Tibial nerve (tissue), 4 donors: ENCODE measurements around the gene SUB1. TPM values are rescaled to one million over a fixed set of nuclear protein-coding genes. Genes with fewer than 3 reads are reported as not detected.

Experiments
- DNase-seq, 2 donors: peaks; one replicate each; pipeline ENCODE4 v3.0.0-alpha.2; 2019; ENCODE audit warnings: low spot score in 2 of 2
- H3K27ac ChIP-seq, 4 donors: fragments of 200-600 bp; sonication (generic) in 3 of 4; one replicate each; pipeline ENCODE4 v1.5.1; 2017 to 2019; ENCODE audit warnings: mild to moderate bottlenecking in 1 of 4
- H3K27me3 ChIP-seq, 2 donors: fragments of 200-600 bp; sonication (generic) in 1 of 2; one replicate each; pipeline versions ENCODE4 v1.5.1 to v1.6.0; 2017 to 2019
- H3K36me3 ChIP-seq, 3 donors: fragments of 200-600 bp; sonication (generic); one replicate each; pipeline ENCODE4 v1.5.1; 2018 to 2019
- H3K4me1 ChIP-seq, 4 donors: fragments of 200-600 bp; sonication (generic) in 3 of 4; one replicate each; pipeline ENCODE4 v1.5.1; 2017 to 2019
- H3K4me3 ChIP-seq, 4 donors: fragments of 200-600 bp; sonication (generic) in 3 of 4; one replicate each; pipeline ENCODE4 v1.5.1; 2017 to 2019; ENCODE audit warnings: mild to moderate bottlenecking in 1 of 4, moderate library complexity in 1 of 4
- H3K9me3 ChIP-seq, 4 donors: fragments of 200-600 bp; sonication (generic) in 3 of 4; one replicate each; pipeline ENCODE4 v1.5.1; 2017 to 2019
- CTCF ChIP-seq, 5 experiments: fragments of 200-600 bp in 3 of 5; fragments of 450-650 bp in 2 of 5; sonication (generic) in 3 of 5; IDR thresholded peaks; one replicate each; pipeline ENCODE4 v1.5.1; 2016 to 2019; ENCODE audit warnings: antibody characterized with exemption in 5 of 5, mild to moderate bottlenecking in 3 of 5, moderate library complexity in 2 of 5
- EP300 ChIP-seq, 2 donors: sonication (generic); formaldehyde crosslinking; IDR thresholded peaks; one replicate each; pipeline ENCODE4 v1.6.1; 2017; ENCODE audit warnings: antibody characterized with exemption in 2 of 2, mild to moderate bottlenecking in 1 of 2
- POLR2A ChIP-seq, 2 donors: fragments of 450-650 bp; IDR thresholded peaks; one replicate each; pipeline ENCODE4 v1.6.1; 2017; ENCODE audit warnings: antibody characterized with exemption in 2 of 2, mild to moderate bottlenecking in 2 of 2, moderate library complexity in 2 of 2
- WGBS, 2 donors: methylation state at CpG; one replicate each; pipeline ENCODE4 v1.1.5; 2018; 5-methylcytosine and 5-hydroxymethylcytosine counted together
- total RNA-seq, 4 donors: library from RNA; depleted of rRNA; stranded (reverse); fragments of >200 nt; gene quantifications; one replicate each; pipeline ENCODE4 v1.1.0, GENCODE V29; 2016

SUB1 gene
- total RNA-seq, 4 donors from 2014 or later = 78.0 to 110 (median 88.6) TPM

- TF ChIP-seq CTCF (IDR thresholded peaks at IDR 0.05) = no peak
- no peak for TF ChIP-seq EP300 (IDR thresholded peaks at IDR 0.05)
- TF ChIP-seq POLR2A (IDR thresholded peaks at IDR 0.05) = no peak
- H3K4me1 ChIP-seq = no peaks in the 10 kb centered on the region
- DNase-seq = no peak
- WGBS, 2 donors = 91 to 93% methylated on average over 2 of the region's 2 CpGs
- H3K4me3 ChIP-seq = no peak overlapping the region
- no peak overlapping the region for H3K27ac ChIP-seq
- peaks cover 0 to 5% (median 0%) of the 10 kb centered on the region in 4 donors for H3K9me3 ChIP-seq
- no peaks in the 10 kb centered on the region for H3K27me3 ChIP-seq
- no peaks in the 10 kb centered on the region for H3K36me3 ChIP-seq
Measured at GRCh38 chr5:32562056-32562455, 23.3 kb upstream of the SUB1 start.

GRCh38 chr5:32562843-32563242, 22.5 kb upstream of the SUB1 start:
- Histone ChIP-seq H3K9me3 (peaks cover 0 to 5% (median 0%) of the 10 kb centered on the region in 4 donors), H3K27me3 (no peaks in the 10 kb centered on the region)
- DNase-seq = no peak

DNA sequence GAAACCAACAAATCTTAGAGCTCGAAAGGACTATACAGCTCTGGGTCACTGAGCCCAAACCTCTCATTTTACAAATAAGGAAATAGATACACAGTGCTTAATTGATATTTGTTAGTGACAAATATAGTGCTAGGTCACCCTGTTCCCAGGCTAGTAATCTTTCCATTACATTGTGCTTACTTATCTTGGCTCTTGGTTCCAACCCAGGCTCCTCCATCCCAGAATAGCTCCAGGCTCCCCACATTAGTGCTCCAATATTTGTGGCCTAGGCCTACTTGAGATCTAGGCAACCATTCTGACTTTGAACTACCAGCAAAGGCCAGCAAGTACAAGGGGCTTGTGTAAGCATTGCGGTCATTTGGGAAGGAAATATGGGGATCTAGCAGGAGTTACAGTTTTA, 21.7 kb upstream of the SUB1 start:
- H3K4me1 ChIP-seq = no peaks in the 10 kb centered on the region
- H3K9me3 ChIP-seq = peaks cover 0 to 5% (median 0%) of the 10 kb centered on the region in 4 donors
- TF ChIP-seq CTCF (IDR thresholded peaks at IDR 0.05) = no peak
- TF ChIP-seq POLR2A (IDR thresholded peaks at IDR 0.05) = no peak
- no peak for TF ChIP-seq EP300 (IDR thresholded peaks at IDR 0.05)
- H3K27ac ChIP-seq = no peak overlapping the region
- H3K4me3 ChIP-seq = no peak overlapping the region
- DNase-seq = no peak
- H3K36me3 ChIP-seq = no peaks in the 10 kb centered on the region
- no peaks in the 10 kb centered on the region for H3K27me3 ChIP-seq
- WGBS, 2 donors = 91 to 93% methylated on average over 2 of the region's 2 CpGs

More at GRCh38 chr5:32562843-32563242, 22.5 kb upstream of the SUB1 start:
- no peaks in the 10 kb centered on the region for H3K36me3 ChIP-seq
- H3K4me1 ChIP-seq = no peaks in the 10 kb centered on the region
- no peak overlapping the region for H3K4me3 ChIP-seq
- no peak overlapping the region for H3K27ac ChIP-seq
- TF ChIP-seq POLR2A (IDR thresholded peaks at IDR 0.05) (no peak), CTCF (IDR thresholded peaks at IDR 0.05) (no peak), EP300 (IDR thresholded peaks at IDR 0.05) (no peak)

DNA sequence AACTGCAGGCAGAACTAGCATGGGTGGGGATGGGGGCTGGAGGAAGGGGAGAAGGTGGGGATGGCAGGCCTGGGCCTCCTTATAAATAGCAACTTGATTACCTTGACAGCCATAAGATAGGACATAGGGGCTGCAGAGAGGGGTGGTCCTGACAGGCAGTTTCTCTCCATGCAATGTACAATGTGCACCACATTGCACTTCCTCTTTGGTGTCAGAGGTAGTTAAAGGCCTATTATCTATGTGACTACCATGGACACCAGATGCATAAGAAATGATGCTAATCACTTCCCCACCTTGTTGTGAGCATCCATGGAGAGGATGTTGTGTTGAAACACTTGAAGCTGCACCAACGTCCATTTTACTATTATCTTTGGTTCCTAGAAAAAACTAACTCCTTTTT, 20.2 kb upstream of the SUB1 start:
- H3K4me3 ChIP-seq = no peak overlapping the region
- H3K9me3 ChIP-seq = peaks cover 0 to 5% (median 0%) of the 10 kb centered on the region in 4 donors
- no peaks in the 10 kb centered on the region for H3K36me3 ChIP-seq
- H3K4me1 ChIP-seq = no peaks in the 10 kb centered on the region
- no peak for TF ChIP-seq EP300 (IDR thresholded peaks at IDR 0.05)
- no peak for TF ChIP-seq POLR2A (IDR thresholded peaks at IDR 0.05)
- no peak for TF ChIP-seq CTCF (IDR thresholded peaks at IDR 0.05)
- 49 to 51% methylated on average over 1 of the region's 1 CpG for WGBS, 2 donors
- no peaks in the 10 kb centered on the region for H3K27me3 ChIP-seq
- no peak overlapping the region for H3K27ac ChIP-seq
- DNase-seq = no peak

GRCh38 chr5:32566319-32567111, 18.8 kb upstream of the SUB1 start:
- no peaks in the 10 kb centered on the region for H3K36me3 ChIP-seq
- peaks cover 0 to 5% (median 0%) of the 10 kb centered on the region in 4 donors for H3K9me3 ChIP-seq
- H3K27ac ChIP-seq = no peak overlapping the region
- no peak overlapping the region for H3K4me3 ChIP-seq
- 89 to 93% methylated on average over 3 of the region's 3 CpGs for WGBS, 2 donors
- no peak for TF ChIP-seq POLR2A (IDR thresholded peaks at IDR 0.05)
- no peak for TF ChIP-seq EP300 (IDR thresholded peaks at IDR 0.05)
- TF ChIP-seq CTCF (IDR thresholded peaks at IDR 0.05) = no peak
- no peak for DNase-seq
- no peaks in the 10 kb centered on the region for H3K27me3 ChIP-seq
- H3K4me1 ChIP-seq = no peaks in the 10 kb centered on the region
